ENCODE measurements around the gene GPR148. TPM values are rescaled to one million over a fixed set of nuclear protein-coding genes. Genes with fewer than 3 reads are reported as not detected.
A peak's percentile ranks its signal among the peaks of the same experiment; 100 is the strongest.

Gene GPR148
- total RNA-seq, 1 donor from 2014 or later: not detected

GRCh38 chr2:130754811-130755210 lies 25.9 kb downstream of the GPR148 start:
- H3K4me1 ChIP-seq: peaks cover 4% of the 10 kb centered on the region
- H3K36me3 ChIP-seq: no peaks in the 10 kb centered on the region
- TF ChIP-seq CTCF (IDR thresholded peaks at IDR 0.05): no peak
- TF ChIP-seq POLR2AphosphoS5 (IDR thresholded peaks at IDR 0.05; ENCODE audit: insufficient read depth in 1 of 2, low read depth in 1 of 2): no peak
- no peak for TF ChIP-seq POLR2A (IDR thresholded peaks at IDR 0.05)
- no peaks in the 10 kb centered on the region for H3K9me3 ChIP-seq
- no peak overlapping the region for H3K4me3 ChIP-seq
- DNase-seq (ENCODE audit: extremely low spot score in 2 of 2): no peak
- intact Hi-C loops (cut with DNase I): no loop called here
- peaks cover 5% of the 10 kb centered on the region for H3K27me3 ChIP-seq
- no peak overlapping the region for H3K27ac ChIP-seq

- Histone ChIP-seq H3K36me3 (no peaks in the 10 kb centered on the region), H3K27ac (no peak within 1 kb of the TSS), H3K27me3 (peaks cover 5% of the 10 kb centered on the region), H3K4me1 (peaks cover 4% of the 10 kb centered on the region), H3K9me3 (no peaks in the 10 kb centered on the region), H3K4me3 (no peak within 1 kb of the TSS)
- TF ChIP-seq POLR2AphosphoS5 (IDR thresholded peaks at IDR 0.05; ENCODE audit: insufficient read depth in 1 of 2, low read depth in 1 of 2) (no peak), CTCF (IDR thresholded peaks at IDR 0.05) (no peak), POLR2A (IDR thresholded peaks at IDR 0.05) (no peak)
- intact Hi-C loops (cut with DNase I): no loop called here
- no peak for DNase-seq (ENCODE audit: extremely low spot score in 2 of 2)
These were observed 26.6 kb downstream of the GPR148 start, which contains the start of gene AMER3 for GRCh38 chr2:130755256-130756052. TSS of gene AMER3 (plus strand) at chr2:130755540. CDS start at chr2:130762073, 6,533 bp downstream.

GRCh38 chr2:130756053-130756873 lies 27.4 kb downstream of the GPR148 start:
- H3K27ac ChIP-seq: no peak overlapping the region
- peaks cover 4% of the 10 kb centered on the region for H3K4me1 ChIP-seq
- peaks cover 5% of the 10 kb centered on the region for H3K27me3 ChIP-seq
- no peaks in the 10 kb centered on the region for H3K36me3 ChIP-seq
- TF ChIP-seq POLR2AphosphoS5 (IDR thresholded peaks at IDR 0.05; ENCODE audit: insufficient read depth in 1 of 2, low read depth in 1 of 2) (no peak), CTCF (IDR thresholded peaks at IDR 0.05) (no peak), POLR2A (IDR thresholded peaks at IDR 0.05) (no peak)
- intact Hi-C loops (cut with DNase I): no loop called here
- no peaks in the 10 kb centered on the region for H3K9me3 ChIP-seq
- no peak for DNase-seq (ENCODE audit: extremely low spot score in 2 of 2)
- no peak overlapping the region for H3K4me3 ChIP-seq

- no peak for TF ChIP-seq POLR2A (IDR thresholded peaks at IDR 0.05)
- no peak for TF ChIP-seq CTCF (IDR thresholded peaks at IDR 0.05)
- no peak for TF ChIP-seq POLR2AphosphoS5 (IDR thresholded peaks at IDR 0.05; ENCODE audit: insufficient read depth in 1 of 2, low read depth in 1 of 2)
- Histone ChIP-seq H3K9me3 (no peaks in the 10 kb centered on the region), H3K36me3 (no peaks in the 10 kb centered on the region), H3K27ac (no peak overlapping the region), H3K27me3 (peaks cover 5% of the 10 kb centered on the region), H3K4me3 (no peak overlapping the region), H3K4me1 (peaks cover 4% of the 10 kb centered on the region)
- peak in 1 of 2 donors; percentile 56 for DNase-seq (ENCODE audit: extremely low spot score in 2 of 2)
- intact Hi-C loops (cut with DNase I): no loop called here
These were observed 28.2 kb downstream of the GPR148 start for GRCh38 chr2:130756874-130757668.

Data from vagina (tissue), 2 donors.